AG04450 (cell line): ENCODE measurements around the gene CAMKMT. TPM values are rescaled to one million over a fixed set of nuclear protein-coding genes. Genes with fewer than 3 reads are reported as not detected.

Source experiments
- CTCF ChIA-PET: fragments of 300-600, 350-600 bp; formaldehyde crosslinking; extraction: SDS; loops from one replicate; lab custom pipeline; 2022; ENCODE audit warnings: antibody characterized with exemption, inconsistent platforms; lab: Charles Lee
- POLR2A ChIA-PET: fragments of 350-600 bp; formaldehyde crosslinking; extraction: SDS; loops from one replicate; lab custom pipeline; 2021; ENCODE audit warnings: antibody characterized with exemption, inconsistent platforms; lab: Yijun Ruan, JAX
- DNase-seq: peaks from one replicate; pipeline ENCODE4 v3.0.0-alpha.2; 2011; ENCODE audit warnings: low read depth, low spot score
- H3K27ac ChIP-seq: one replicate; pipeline ENCODE4 v1.5.1; 2012; ENCODE audit warnings: low read depth, low read length, control low read depth
- H3K27me3 ChIP-seq: one replicate; pipeline ENCODE4 v1.6.0; 2012; ENCODE audit warnings: low read length; ENCODE audit not compliant: control insufficient read depth, insufficient read depth
- H3K4me3 ChIP-seq: 2 replicates; pipeline ENCODE4 v1.5.1; 2011; ENCODE audit warnings: mild to moderate bottlenecking, low read depth, low read length, control low read depth
- H3K9me3 ChIP-seq: 2 replicates; pipeline ENCODE4 v1.5.1; 2012; ENCODE audit warnings: low read length; ENCODE audit not compliant: control insufficient read depth, insufficient read depth
- CTCF ChIP-seq: IDR thresholded peaks from 2 replicates; pipeline ENCODE4 v1.5.1; 2011; ENCODE audit warnings: low read depth, low read length, control low read depth, inconsistent platforms
- polyA plus RNA-seq: library from polyadenylated mRNA; depleted of rRNA; stranded (reverse); fragments of >200 nt; gene quantifications from 2 replicates; pipeline ENCODE4 v1.2.3, GENCODE V29; 2011

CAMKMT gene
- polyA plus RNA-seq, 1 experiment: 10.2 TPM

- no peak for TF ChIP-seq CTCF
- H3K27me3 ChIP-seq: peaks cover 60% of the 10 kb centered on the region
- CTCF ChIA-PET: no interaction called here
These were observed 438.0 kb downstream of the CAMKMT start for GRCh38 chr2:44799754-44800153.

GRCh38 chr2:44801289-44801840, 439.6 kb downstream of the CAMKMT start:
- DNase-seq: no peak
- Histone ChIP-seq H3K27ac (no peak overlapping the region), H3K4me3 (no peak overlapping the region), H3K27me3 (peaks cover 76% of the 10 kb centered on the region), H3K9me3 (peaks cover 4% of the 10 kb centered on the region; the same call in 1 of the 2 replicates)
- ChIA-PET POLR2A (interaction anchor here (0.6 kb wide), 1 partner anchor 36 kb away, joined by 3 read pairs; no protein-coding TSS in a partner anchor), CTCF (no interaction called here)
- TF ChIP-seq CTCF: no peak

More at GRCh38 chr2:44799754-44800153, 438.0 kb downstream of the CAMKMT start:
- DNase-seq: no peak
- Histone ChIP-seq H3K9me3 (peaks cover 4% of the 10 kb centered on the region; the same call in 1 of the 2 replicates), H3K4me3 (no peak overlapping the region), H3K27ac (no peak overlapping the region)
- POLR2A ChIA-PET: no interaction called here

- peaks cover 83% of the 10 kb centered on the region for H3K27me3 ChIP-seq
- ChIA-PET CTCF (interaction anchor here (3.1 kb wide), 1 partner anchor 322 kb away, joined by 14 read pairs; no protein-coding TSS in a partner anchor), POLR2A (interaction anchor here (0.6 kb wide), 1 partner anchor 36 kb away, joined by 3 read pairs; no protein-coding TSS in a partner anchor)
- no peak for DNase-seq
- H3K4me3 ChIP-seq: no peak overlapping the region
- peaks cover 4% of the 10 kb centered on the region; the same call in 1 of the 2 replicates for H3K9me3 ChIP-seq
- TF ChIP-seq CTCF: no peak
- H3K27ac ChIP-seq: no peak overlapping the region
These were observed 440.4 kb downstream of the CAMKMT start for GRCh38 chr2:44801841-44802776.

GRCh38 chr2:44802777-44803424, 441.2 kb downstream of the CAMKMT start:
- CTCF ChIA-PET: interaction anchor here (1.0 to 3.1 kb wide), 2 partner anchors 323 to 324 kb away, joined by 3 to 14 read pairs; no protein-coding TSS in a partner anchor
- H3K9me3 ChIP-seq: peaks cover 4% of the 10 kb centered on the region; the same call in 1 of the 2 replicates
- H3K27ac ChIP-seq: no peak overlapping the region
- H3K27me3 ChIP-seq: peaks cover 85% of the 10 kb centered on the region
- no peak for TF ChIP-seq CTCF
- POLR2A ChIA-PET: no interaction called here
- DNase-seq: no peak
- H3K4me3 ChIP-seq: no peak overlapping the region
